Measurements from ENCODE around the gene CYB561.

DNA sequence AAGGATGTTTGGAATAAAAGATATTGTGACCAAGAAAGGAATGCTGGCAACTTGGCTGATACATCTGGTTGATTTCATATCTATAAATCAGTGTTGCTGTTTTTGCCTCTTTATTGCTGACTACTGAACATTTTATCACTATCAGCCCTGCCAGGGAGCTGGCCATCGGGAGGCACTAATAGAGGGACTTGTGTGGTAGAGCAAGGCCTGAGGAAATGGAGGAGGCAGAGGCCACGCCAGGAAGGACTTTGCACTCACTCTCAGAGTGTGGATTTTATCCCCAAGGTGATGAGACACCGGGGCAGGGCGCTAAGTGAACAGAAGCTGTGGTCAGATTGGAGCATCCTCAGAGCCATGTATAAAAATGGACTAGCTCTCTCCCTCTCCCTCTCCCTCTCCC, 9.3 kb upstream of the CYB561 start:
- TF ChIP-seq, protein P1, sequence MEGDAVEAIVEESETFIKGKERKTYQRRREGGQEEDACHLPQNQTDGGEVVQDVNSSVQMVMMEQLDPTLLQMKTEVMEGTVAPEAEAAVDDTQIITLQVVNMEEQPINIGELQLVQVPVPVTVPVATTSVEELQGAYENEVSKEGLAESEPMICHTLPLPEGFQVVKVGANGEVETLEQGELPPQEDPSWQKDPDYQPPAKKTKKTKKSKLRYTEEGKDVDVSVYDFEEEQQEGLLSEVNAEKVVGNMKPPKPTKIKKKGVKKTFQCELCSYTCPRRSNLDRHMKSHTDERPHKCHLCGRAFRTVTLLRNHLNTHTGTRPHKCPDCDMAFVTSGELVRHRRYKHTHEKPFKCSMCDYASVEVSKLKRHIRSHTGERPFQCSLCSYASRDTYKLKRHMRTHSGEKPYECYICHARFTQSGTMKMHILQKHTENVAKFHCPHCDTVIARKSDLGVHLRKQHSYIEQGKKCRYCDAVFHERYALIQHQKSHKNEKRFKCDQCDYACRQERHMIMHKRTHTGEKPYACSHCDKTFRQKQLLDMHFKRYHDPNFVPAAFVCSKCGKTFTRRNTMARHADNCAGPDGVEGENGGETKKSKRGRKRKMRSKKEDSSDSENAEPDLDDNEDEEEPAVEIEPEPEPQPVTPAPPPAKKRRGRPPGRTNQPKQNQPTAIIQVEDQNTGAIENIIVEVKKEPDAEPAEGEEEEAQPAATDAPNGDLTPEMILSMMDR (IDR thresholded peaks at IDR 0.05) = no peak
- no peak for TF ChIP-seq EZH2 (IDR thresholded peaks at IDR 0.05; ENCODE audit: borderline replicate concordance, insufficient read depth, low read depth, low read length, poor library complexity, severe bottlenecking)
